Cardiac muscle cell (in vitro differentiated cells and primary cell): ENCODE data around the gene SLC29A3. TPM values are rescaled to one million over a fixed set of nuclear protein-coding genes. Genes with fewer than 3 reads are reported as not detected.

ENCODE experiments used
- DNase-seq, 2 donors: peaks; one replicate each; pipeline versions ENCODE4 v3.0.0 to v3.0.0-alpha.2; 2010 to 2017; ENCODE audit warnings: low read depth in 1 of 2, low spot score in 1 of 2
- H3K27ac ChIP-seq: fragments of 200-600 bp; sonication (generic); 2 replicates; pipeline ENCODE4 v1.5.1; 2016
- H3K27me3 ChIP-seq: fragments of 200-600 bp; sonication (generic); 2 replicates; pipeline ENCODE4 v1.6.0; 2016; ENCODE audit warnings: control low read depth
- H3K36me3 ChIP-seq: fragments of 200-600 bp; sonication (generic); 2 replicates; pipeline ENCODE4 v1.5.1; 2016; ENCODE audit warnings: control low read depth
- H3K4me1 ChIP-seq: fragments of 200-600 bp; sonication (generic); 2 replicates; pipeline ENCODE4 v1.8.1; 2017; ENCODE audit warnings: low read depth, mild to moderate bottlenecking, mixed run types
- H3K4me3 ChIP-seq: fragments of 200-600 bp; sonication (generic); 2 replicates; pipeline ENCODE4 v1.5.1; 2016; ENCODE audit warnings: mild to moderate bottlenecking
- H3K9me3 ChIP-seq: fragments of 200-600 bp; sonication (generic); 2 replicates; pipeline ENCODE4 v1.5.1; 2017; ENCODE audit warnings: low read depth, mild to moderate bottlenecking, control low read depth
- CTCF ChIP-seq: IDR thresholded peaks from 2 replicates; pipeline ENCODE4 v1.5.1; 2012; ENCODE audit warnings: low read depth, mild to moderate bottlenecking, low read length
- polyA plus RNA-seq: library from polyadenylated mRNA; unstranded; fragments of >200 nt; fragmentation: Nextera tagmentation; extraction: Ambion mirVana; gene quantifications from 2 replicates; pipeline ENCODE4 v1.2.1, GENCODE V29; 2016
- total RNA-seq: library from RNA; depleted of rRNA; stranded (reverse); fragments of >200 nt; gene quantifications from 2 replicates; pipeline ENCODE4 v1.2.3, GENCODE V29; 2016

SLC29A3 gene
- total and polyA plus RNA-seq, 2 experiments from 2014 or later, result 3.5 to 4.0 TPM

- Histone ChIP-seq H3K36me3 (no peaks in the 10 kb centered on the region), H3K4me3 (no peak overlapping the region), H3K9me3 (no peaks in the 10 kb centered on the region), H3K27me3 (peaks cover 48% of the 10 kb centered on the region), H3K4me1 (peaks cover 5% of the 10 kb centered on the region), H3K27ac (no peak overlapping the region)
- TF ChIP-seq CTCF, result no peak
- no peak for DNase-seq
Observed at GRCh38 chr10:71392292-71392691, 73.2 kb downstream of the SLC29A3 start.

DNA sequence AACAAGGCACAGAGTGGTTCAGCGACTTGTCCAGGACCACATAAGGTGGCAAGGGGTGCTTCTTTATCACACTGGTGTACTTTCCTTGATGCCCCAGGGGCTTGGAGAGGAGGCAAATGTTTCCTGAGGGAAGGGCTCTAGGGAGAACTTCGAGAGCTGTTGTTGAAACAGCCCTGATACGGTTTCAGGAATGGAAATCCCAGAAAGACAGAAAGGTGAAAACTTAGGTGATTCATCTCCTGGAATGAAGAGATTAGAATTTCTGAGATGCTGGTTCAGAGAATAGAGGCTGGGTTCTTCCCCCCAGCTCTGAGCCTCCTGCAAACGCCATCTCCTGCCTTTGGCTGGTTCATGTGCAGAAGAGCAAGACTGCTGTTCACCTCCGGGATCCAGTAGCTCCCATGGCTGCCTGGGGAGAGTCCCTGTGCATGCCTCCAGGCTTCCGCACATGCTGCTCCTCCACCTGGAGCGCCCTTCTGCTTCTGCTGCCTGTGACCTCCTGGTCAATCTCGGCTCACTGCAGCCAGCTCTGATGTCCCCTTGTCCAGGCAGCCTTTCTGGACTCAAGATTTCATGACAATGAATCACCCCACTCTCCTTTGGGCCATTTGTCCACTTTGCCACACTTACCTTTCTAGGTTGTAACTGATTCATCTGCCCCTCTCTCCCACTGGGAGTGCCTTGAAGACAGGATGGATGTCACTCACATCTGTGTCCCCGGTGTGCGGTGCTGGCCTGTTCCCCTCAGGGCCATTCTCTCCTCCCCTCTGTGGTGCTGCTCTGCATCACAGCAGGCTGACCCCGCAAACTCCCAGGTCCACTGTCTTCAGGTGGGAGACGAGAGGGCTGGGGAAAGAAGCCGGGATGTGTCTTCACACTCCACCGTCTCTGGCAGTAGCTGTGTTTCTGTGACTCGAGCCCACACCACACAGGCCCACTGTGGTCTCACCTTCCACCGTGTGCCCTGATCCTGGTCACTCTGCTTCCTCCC, 74.0 kb downstream of the SLC29A3 start:
- Histone ChIP-seq H3K27me3 (peaks cover 53% of the 10 kb centered on the region), H3K36me3 (no peaks in the 10 kb centered on the region)
- DNase-seq, result no peak

DNA sequence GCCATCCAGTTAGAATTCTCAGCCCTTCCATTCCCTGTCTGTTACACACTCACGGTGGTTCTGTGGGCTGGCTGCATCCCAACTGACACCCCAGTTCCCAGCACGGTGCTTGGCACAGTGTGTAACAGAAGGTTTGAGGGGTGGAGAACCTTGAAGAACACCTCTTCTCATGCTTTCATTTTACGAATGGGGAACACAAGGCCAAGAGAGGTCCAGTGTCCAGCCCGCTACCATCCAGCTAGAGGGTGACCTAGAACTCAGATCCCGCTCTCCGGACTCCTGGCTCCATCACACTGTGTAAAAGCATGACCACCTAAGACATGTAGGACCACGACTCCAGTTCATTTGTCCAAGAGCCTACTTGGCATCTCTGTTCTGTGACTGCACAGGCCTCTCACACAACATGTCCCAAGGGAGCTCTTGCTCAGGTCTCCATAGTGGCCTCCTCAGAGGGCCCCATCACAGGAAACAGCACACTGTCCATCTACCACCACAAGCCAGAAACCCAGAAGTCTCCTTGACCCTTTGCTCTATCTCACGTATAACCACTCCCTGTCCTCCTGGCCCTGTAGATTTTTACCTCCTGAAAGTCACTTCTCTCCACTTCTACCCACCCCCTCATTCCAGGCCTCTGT, 74.9 kb downstream of the SLC29A3 start:
- Histone ChIP-seq H3K4me1 (peaks cover 12% of the 10 kb centered on the region), H3K4me3 (no peak overlapping the region), H3K36me3 (no peaks in the 10 kb centered on the region), H3K27ac (no peak overlapping the region), H3K27me3 (peaks cover 55% of the 10 kb centered on the region), H3K9me3 (no peaks in the 10 kb centered on the region)
- no peak for TF ChIP-seq CTCF
- DNase-seq, result no peak

More for the DNA sequence above, 74.0 kb downstream of the SLC29A3 start:
- no peaks in the 10 kb centered on the region for H3K9me3 ChIP-seq
- H3K4me3 ChIP-seq, result no peak overlapping the region
- no peak overlapping the region for H3K27ac ChIP-seq
- no peak for TF ChIP-seq CTCF
- peaks cover 12% of the 10 kb centered on the region for H3K4me1 ChIP-seq

GRCh38 chr10:71394926-71395562, 76.0 kb downstream of the SLC29A3 start:
- Histone ChIP-seq H3K27ac (no peak overlapping the region), H3K9me3 (no peaks in the 10 kb centered on the region), H3K4me1 (peaks cover 12% of the 10 kb centered on the region), H3K36me3 (no peaks in the 10 kb centered on the region), H3K4me3 (no peak overlapping the region), H3K27me3 (peaks cover 66% of the 10 kb centered on the region)
- no peak for DNase-seq
- TF ChIP-seq CTCF, result no peak

DNA sequence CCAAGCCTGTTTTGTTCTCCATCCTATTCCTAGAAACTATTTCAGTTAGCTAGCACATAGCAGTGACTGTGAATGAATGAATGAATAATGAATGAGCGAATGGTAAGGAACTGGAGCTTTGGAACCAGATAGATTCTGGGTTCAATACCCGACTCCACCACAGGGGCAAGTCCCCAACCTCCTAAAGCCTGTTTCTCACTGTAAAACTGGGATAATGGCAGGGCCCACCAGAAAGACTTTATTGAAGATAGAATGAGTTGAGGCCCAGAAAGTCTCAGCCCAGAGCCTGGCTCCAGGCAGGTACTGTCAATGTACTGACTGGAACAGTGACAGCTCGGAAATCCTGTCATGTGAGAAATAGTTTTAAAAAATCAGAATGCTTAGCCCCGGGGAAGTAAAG, 76.6 kb downstream of the SLC29A3 start:
- DNase-seq, result no peak
- Histone ChIP-seq H3K4me3 (no peak overlapping the region), H3K27me3 (peaks cover 72% of the 10 kb centered on the region)

More for the DNA sequence above, 76.6 kb downstream of the SLC29A3 start:
- Histone ChIP-seq H3K36me3 (no peaks in the 10 kb centered on the region), H3K4me1 (peaks cover 9% of the 10 kb centered on the region), H3K9me3 (no peaks in the 10 kb centered on the region), H3K27ac (no peak overlapping the region)
- no peak for TF ChIP-seq CTCF
